ENCODE data around the gene CACNA2D4.

CACNA2D4 gene

GRCh38 chr12:1913377-1914113, 4.9 kb downstream of the CACNA2D4 start:
- Histone ChIP-seq H3K4me3 (ENCODE audit: low read length) (no peak overlapping the region), H3K4me2 (ENCODE audit: low read depth, low read length) (no peak overlapping the region), H3K79me2 (ENCODE audit: low read length) (no peaks in the 10 kb centered on the region), H3K4me1 (ENCODE audit: low read length) (no peaks in the 10 kb centered on the region), H3K9me3 (replicated peaks; ENCODE audit: insufficient read depth, low read length) (no peaks in the 10 kb centered on the region), H4K20me1 (ENCODE audit: insufficient read depth, low read length) (no peaks in the 10 kb centered on the region), H3K27ac (ENCODE audit: low read length) (no peak overlapping the region), H3K27me3 (replicated peaks; ENCODE audit: insufficient read depth, low read length) (peaks cover 7% of the 10 kb centered on the region; the same call in 1 of the 2 replicates), H2AFZ (ENCODE audit: low read length) (no peak overlapping the region), H3K9ac (ENCODE audit: low read length) (no peak overlapping the region), H3K36me3 (replicated peaks; ENCODE audit: insufficient read depth, low read length) (no peaks in the 10 kb centered on the region), H3K9me2 (replicated peaks; ENCODE audit: insufficient read depth, low read length) (no peaks in the 10 kb centered on the region), H3F3A (ENCODE audit: insufficient read depth, low read length) (no peaks in the 10 kb centered on the region)
- TF ChIP-seq EZH2 (optimal IDR thresholded peaks at IDR 0.05; ENCODE audit: low read depth, low read length): no peak
- no peak for TF ChIP-seq EZH2phosphoT487 (IDR thresholded peaks at IDR 0.05; ENCODE audit: low read length)
- no peak for TF ChIP-seq CTCF (IDR thresholded peaks at IDR 0.05; ENCODE audit: low read length)
- no peak for DNase-seq

- Histone ChIP-seq H3K9me3 (replicated peaks; ENCODE audit: insufficient read depth, low read length) (no peaks in the 10 kb centered on the region), H3K27me3 (replicated peaks; ENCODE audit: insufficient read depth, low read length) (peaks cover 5% of the 10 kb centered on the region; the same call in 1 of the 2 replicates), H2AFZ (ENCODE audit: low read length) (no peak overlapping the region), H3K79me2 (ENCODE audit: low read length) (no peaks in the 10 kb centered on the region), H3K9me2 (replicated peaks; ENCODE audit: insufficient read depth, low read length) (no peaks in the 10 kb centered on the region), H3F3A (ENCODE audit: insufficient read depth, low read length) (no peaks in the 10 kb centered on the region), H3K4me1 (ENCODE audit: low read length) (no peaks in the 10 kb centered on the region), H3K9ac (ENCODE audit: low read length) (no peak overlapping the region), H4K20me1 (ENCODE audit: insufficient read depth, low read length) (no peaks in the 10 kb centered on the region), H3K36me3 (replicated peaks; ENCODE audit: insufficient read depth, low read length) (no peaks in the 10 kb centered on the region), H3K4me2 (ENCODE audit: low read depth, low read length) (no peak overlapping the region), H3K27ac (ENCODE audit: low read length) (no peak overlapping the region), H3K4me3 (ENCODE audit: low read length) (no peak overlapping the region)
- no peak for DNase-seq
- TF ChIP-seq CTCF (IDR thresholded peaks at IDR 0.05; ENCODE audit: low read length) (no peak), EZH2phosphoT487 (IDR thresholded peaks at IDR 0.05; ENCODE audit: low read length) (no peak)
Observed at GRCh38 chr12:1912580-1913376, 5.7 kb downstream of the CACNA2D4 start.

GRCh38 chr12:1911598-1912575, 6.6 kb downstream of the CACNA2D4 start:
- no peak overlapping the region for H3K4me2 ChIP-seq (ENCODE audit: low read depth, low read length)
- DNase-seq: no peak
- H3K9ac ChIP-seq (ENCODE audit: low read length): no peak overlapping the region
- H3F3A ChIP-seq (ENCODE audit: insufficient read depth, low read length): no peaks in the 10 kb centered on the region
- H4K20me1 ChIP-seq (ENCODE audit: insufficient read depth, low read length): no peaks in the 10 kb centered on the region
- no peaks in the 10 kb centered on the region for H3K9me3 ChIP-seq (replicated peaks; ENCODE audit: insufficient read depth, low read length)
- H3K36me3 ChIP-seq (replicated peaks; ENCODE audit: insufficient read depth, low read length): no peaks in the 10 kb centered on the region
- no peak overlapping the region for H2AFZ ChIP-seq (ENCODE audit: low read length)
- no peaks in the 10 kb centered on the region for H3K9me2 ChIP-seq (replicated peaks; ENCODE audit: insufficient read depth, low read length)
- TF ChIP-seq CTCF (IDR thresholded peaks at IDR 0.05; ENCODE audit: low read length) (no peak), EZH2 (optimal IDR thresholded peaks at IDR 0.05; ENCODE audit: low read depth, low read length) (no peak), EZH2phosphoT487 (IDR thresholded peaks at IDR 0.05; ENCODE audit: low read length) (no peak)
- no peaks in the 10 kb centered on the region for H3K4me1 ChIP-seq (ENCODE audit: low read length)
- no peak overlapping the region for H3K4me3 ChIP-seq (ENCODE audit: low read length)
- no peaks in the 10 kb centered on the region for H3K79me2 ChIP-seq (ENCODE audit: low read length)
- H3K27ac ChIP-seq (ENCODE audit: low read length): no peak overlapping the region
- H3K27me3 ChIP-seq (replicated peaks; ENCODE audit: insufficient read depth, low read length): no peaks in the 10 kb centered on the region
